Astrocyte (in vitro differentiated cells and primary cell): ENCODE data around the gene RNF121. TPM values are rescaled to one million over a fixed set of nuclear protein-coding genes. Genes with fewer than 3 reads are reported as not detected.
A peak's percentile ranks its signal among the peaks of the same experiment; 100 is the strongest.

Experiments
- DNase-seq: peaks from one replicate; pipeline ENCODE4 v3.0.0-alpha.2; 2010; ENCODE audit warnings: low read depth
- FAIRE-seq: peaks from 2 replicates; lab custom pipeline; 2011; peaks lifted over from hg19 to GRCh38; lab: Jason Lieb, UNC
- H2AFZ ChIP-seq: 2 replicates; pipeline ENCODE4 v1.6.0; 2012; ENCODE audit warnings: low read depth, low read length, inconsistent platforms
- H3K27ac ChIP-seq: 2 replicates; pipeline ENCODE4 v1.5.1; 2011; ENCODE audit warnings: low read depth, low read length, inconsistent platforms
- H3K27me3 ChIP-seq: 2 replicates; pipeline ENCODE4 v1.6.0; 2011; ENCODE audit warnings: low read length, inconsistent platforms; ENCODE audit not compliant: insufficient read depth
- H3K36me3 ChIP-seq: 2 replicates; pipeline ENCODE4 v1.5.1; 2011; ENCODE audit warnings: low read length, inconsistent platforms; ENCODE audit not compliant: insufficient read depth
- H3K4me1 ChIP-seq: 2 replicates; pipeline ENCODE4 v1.5.1; 2011; ENCODE audit warnings: low read length, inconsistent platforms; ENCODE audit not compliant: insufficient read depth
- H3K4me2 ChIP-seq: 2 replicates; pipeline ENCODE4 v1.6.0; 2012; ENCODE audit warnings: low read length, inconsistent platforms
- H3K4me3 ChIP-seq: 2 replicates; pipeline ENCODE4 v1.5.1; 2011; ENCODE audit warnings: low read depth, mild to moderate bottlenecking, low read length, inconsistent platforms; ENCODE audit not compliant: insufficient read depth
- H3K79me2 ChIP-seq: 2 replicates; pipeline ENCODE4 v1.6.0; 2012; ENCODE audit warnings: mild to moderate bottlenecking, low read length, inconsistent platforms; ENCODE audit not compliant: insufficient read depth
- H3K9ac ChIP-seq: 2 replicates; pipeline ENCODE4 v1.6.0; 2012; ENCODE audit warnings: mild to moderate bottlenecking, low read length, inconsistent platforms
- H3K9me3 ChIP-seq: 2 replicates; pipeline ENCODE4 v1.5.1; 2012; ENCODE audit warnings: low read depth, mild to moderate bottlenecking, low read length, inconsistent platforms; ENCODE audit not compliant: insufficient read depth
- H4K20me1 ChIP-seq: 2 replicates; pipeline ENCODE4 v1.6.0; 2012; ENCODE audit warnings: low read length, inconsistent platforms; ENCODE audit not compliant: insufficient read depth
- H3K27ac Mint-ChIP-seq: one replicate; pipeline ENCODE4 v1.8.0; 2021; ENCODE audit warnings: mild to moderate bottlenecking, mixed read lengths; ENCODE audit not compliant: unreplicated experiment
- H3K27me3 Mint-ChIP-seq: one replicate; pipeline ENCODE4 v1.8.0; 2021; ENCODE audit warnings: low read depth, mixed read lengths; ENCODE audit not compliant: unreplicated experiment
- H3K36me3 Mint-ChIP-seq: one replicate; pipeline ENCODE4 v1.8.0; 2021; ENCODE audit warnings: low read depth, mixed read lengths; ENCODE audit not compliant: unreplicated experiment
- H3K4me1 Mint-ChIP-seq: one replicate; pipeline ENCODE4 v1.8.0; 2021; ENCODE audit warnings: low read depth, mixed read lengths; ENCODE audit not compliant: unreplicated experiment
- H3K4me3 Mint-ChIP-seq: one replicate; pipeline ENCODE4 v1.8.0; 2021; ENCODE audit warnings: mild to moderate bottlenecking, moderate library complexity, mixed read lengths; ENCODE audit not compliant: unreplicated experiment
- H3K9me3 Mint-ChIP-seq: one replicate; pipeline ENCODE4 v1.8.0; 2021; ENCODE audit warnings: mild to moderate bottlenecking, mixed read lengths; ENCODE audit not compliant: unreplicated experiment
- EZH2 ChIP-seq: IDR thresholded peaks from 2 replicates; pipeline ENCODE4 v1.6.1; 2012; ENCODE audit warnings: mild to moderate bottlenecking, low read length, inconsistent platforms; ENCODE audit not compliant: insufficient read depth
- total RNA-seq: library from RNA; stranded (reverse); gene quantifications from 2 replicates; pipeline ENCODE4 v1.2.1, GENCODE V29; 2021
- TF ChIP-seq, protein P1 (sequence below): IDR thresholded peaks from 2 replicates; pipeline ENCODE4 v1.5.1; 2011; ENCODE audit warnings: low read depth, mild to moderate bottlenecking, inconsistent platforms, low read length, moderate library complexity; ENCODE audit not compliant: insufficient read depth

The RNF121 gene
- total RNA-seq, 1 donor from 2014 or later, result 73.4 TPM

DNA sequence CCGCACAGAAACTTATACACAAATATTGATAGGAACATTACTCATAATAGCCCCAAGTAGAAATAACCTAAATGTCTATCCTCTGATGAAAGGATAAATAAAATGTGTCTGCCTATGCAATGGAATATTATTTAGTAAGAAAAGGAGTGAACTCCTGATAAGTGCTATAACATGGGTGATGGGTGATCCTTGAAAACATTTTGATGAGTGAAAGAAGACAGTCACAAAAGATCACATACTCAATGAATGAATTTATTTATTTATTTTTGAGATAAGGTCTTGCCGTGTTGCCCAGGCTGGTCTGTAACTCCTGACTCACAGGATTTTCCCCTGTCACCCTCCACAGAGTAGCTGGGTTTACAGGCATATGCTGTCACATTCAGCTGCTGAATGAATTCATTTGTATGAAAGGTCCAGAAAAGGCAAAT, 17.3 kb downstream of the RNF121 start:
- Histone ChIP-seq H3K79me2 (peaks cover 75% of the 10 kb centered on the region), H2AFZ (no peak overlapping the region), H3K9me3 (no peaks in the 10 kb centered on the region), H3K4me1 (peaks cover 53% of the 10 kb centered on the region), H3K4me2 (peak overlapping the region; percentile 46), H3K9ac (peak overlapping the region; percentile 70), H3K27ac (peak overlapping the region; percentile 90), H3K4me3 (no peak overlapping the region), H3K36me3 (no peaks in the 10 kb centered on the region), H3K27me3 (no peaks in the 10 kb centered on the region), H4K20me1 (peaks cover 4% of the 10 kb centered on the region)
- TF ChIP-seq, protein P1, sequence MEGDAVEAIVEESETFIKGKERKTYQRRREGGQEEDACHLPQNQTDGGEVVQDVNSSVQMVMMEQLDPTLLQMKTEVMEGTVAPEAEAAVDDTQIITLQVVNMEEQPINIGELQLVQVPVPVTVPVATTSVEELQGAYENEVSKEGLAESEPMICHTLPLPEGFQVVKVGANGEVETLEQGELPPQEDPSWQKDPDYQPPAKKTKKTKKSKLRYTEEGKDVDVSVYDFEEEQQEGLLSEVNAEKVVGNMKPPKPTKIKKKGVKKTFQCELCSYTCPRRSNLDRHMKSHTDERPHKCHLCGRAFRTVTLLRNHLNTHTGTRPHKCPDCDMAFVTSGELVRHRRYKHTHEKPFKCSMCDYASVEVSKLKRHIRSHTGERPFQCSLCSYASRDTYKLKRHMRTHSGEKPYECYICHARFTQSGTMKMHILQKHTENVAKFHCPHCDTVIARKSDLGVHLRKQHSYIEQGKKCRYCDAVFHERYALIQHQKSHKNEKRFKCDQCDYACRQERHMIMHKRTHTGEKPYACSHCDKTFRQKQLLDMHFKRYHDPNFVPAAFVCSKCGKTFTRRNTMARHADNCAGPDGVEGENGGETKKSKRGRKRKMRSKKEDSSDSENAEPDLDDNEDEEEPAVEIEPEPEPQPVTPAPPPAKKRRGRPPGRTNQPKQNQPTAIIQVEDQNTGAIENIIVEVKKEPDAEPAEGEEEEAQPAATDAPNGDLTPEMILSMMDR, result no peak
- no peak for TF ChIP-seq EZH2
- Mint-ChIP-seq H3K4me1 (peaks cover 47% of the 10 kb centered on the region), H3K9me3 (no peaks in the 10 kb centered on the region), H3K27ac (peak overlapping the region; percentile 98), H3K36me3 (no peaks in the 10 kb centered on the region), H3K27me3 (no peaks in the 10 kb centered on the region), H3K4me3 (peak overlapping the region; percentile 55)
- DNase-seq, result peak; percentile 82
- no peak for FAIRE-seq

DNA sequence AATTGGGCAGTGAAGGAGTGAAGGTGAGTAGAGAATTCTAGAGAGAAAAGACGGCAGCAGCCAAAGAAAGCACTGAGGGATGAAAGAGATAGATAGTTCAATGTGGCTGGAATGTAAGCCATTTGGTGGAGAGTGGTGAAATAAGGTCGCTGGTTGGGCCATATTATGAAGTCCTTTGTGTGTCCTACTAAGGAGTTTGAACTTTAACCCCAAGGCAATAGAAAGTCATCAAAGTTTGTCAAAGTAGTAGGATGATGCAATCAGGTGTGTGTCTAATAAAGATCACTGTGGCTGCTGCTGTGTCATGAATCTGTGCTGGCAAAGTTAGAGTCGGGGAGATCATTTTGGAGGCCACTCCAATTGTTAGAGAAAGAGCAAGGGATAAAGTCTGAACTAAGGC, 18.7 kb downstream of the RNF121 start:
- H3K9ac ChIP-seq, result no peak overlapping the region
- peaks cover 53% of the 10 kb centered on the region for H3K4me1 ChIP-seq
- H3K27ac ChIP-seq, result peak overlapping the region; percentile 90
- no peak overlapping the region for H3K4me3 Mint-ChIP-seq
- H2AFZ ChIP-seq, result no peak overlapping the region
- H3K9me3 Mint-ChIP-seq, result no peaks in the 10 kb centered on the region
- H3K9me3 ChIP-seq, result no peaks in the 10 kb centered on the region
- no peak for FAIRE-seq
- peak overlapping the region; percentile 86 for H3K27ac Mint-ChIP-seq
- peaks cover 6% of the 10 kb centered on the region for H4K20me1 ChIP-seq
- no peak overlapping the region for H3K4me3 ChIP-seq
- peaks cover 47% of the 10 kb centered on the region for H3K4me1 Mint-ChIP-seq
- H3K27me3 ChIP-seq, result no peaks in the 10 kb centered on the region
- no peaks in the 10 kb centered on the region for H3K36me3 Mint-ChIP-seq
- peak overlapping the region; percentile 5 for H3K4me2 ChIP-seq
- peaks cover 77% of the 10 kb centered on the region for H3K79me2 ChIP-seq
- no peaks in the 10 kb centered on the region for H3K36me3 ChIP-seq
- no peak for TF ChIP-seq EZH2
- TF ChIP-seq, protein P1, result no peak
- DNase-seq, result no peak
- H3K27me3 Mint-ChIP-seq, result no peaks in the 10 kb centered on the region

DNA sequence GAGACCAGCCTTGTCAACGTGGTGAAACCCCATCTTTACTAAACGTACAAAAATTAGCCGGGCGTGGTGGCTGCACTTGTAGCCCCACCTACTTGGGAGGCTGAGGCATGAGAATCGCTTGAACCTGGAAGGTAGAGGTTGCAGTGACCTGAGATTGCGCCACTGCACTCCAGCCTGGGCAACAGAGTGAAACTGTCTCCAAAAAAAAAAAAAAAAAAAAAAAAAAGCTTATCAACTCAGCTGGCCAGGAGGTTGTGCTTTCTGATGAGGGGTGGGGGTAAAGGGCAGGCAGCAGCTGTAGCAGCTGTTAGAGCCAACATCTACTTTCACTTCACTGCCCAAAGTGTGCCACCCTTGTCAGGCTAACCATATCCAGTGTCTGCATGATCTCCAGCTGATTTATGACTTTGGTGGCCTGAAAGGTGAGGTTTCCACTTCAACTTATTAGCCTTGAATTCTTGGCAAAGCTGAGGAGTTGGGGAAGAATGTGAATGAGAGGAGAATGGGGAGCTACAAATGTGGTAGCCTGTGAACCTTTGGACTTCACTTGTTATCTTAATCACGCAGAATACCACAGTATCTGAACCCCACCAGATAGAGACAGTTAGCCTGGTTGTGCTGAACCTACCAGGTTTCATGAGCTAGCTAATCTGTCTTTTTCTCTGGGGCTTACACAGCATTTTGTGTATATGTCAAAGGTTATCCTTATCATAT, 19.6 kb downstream of the RNF121 start:
- Mint-ChIP-seq H3K36me3 (peaks cover 3% of the 10 kb centered on the region), H3K4me1 (peaks cover 40% of the 10 kb centered on the region), H3K9me3 (no peaks in the 10 kb centered on the region), H3K27me3 (no peaks in the 10 kb centered on the region), H3K27ac (peak overlapping the region; percentile 74), H3K4me3 (no peak overlapping the region)
- no peak overlapping the region for H3K4me3 ChIP-seq
- H3K79me2 ChIP-seq, result peaks cover 78% of the 10 kb centered on the region
- no peak overlapping the region for H3K4me2 ChIP-seq
- peak overlapping the region; percentile 13 for H3K27ac ChIP-seq
- DNase-seq, result peak; percentile 63
- no peaks in the 10 kb centered on the region for H3K9me3 ChIP-seq
- TF ChIP-seq, protein P1, result no peak
- TF ChIP-seq EZH2, result no peak
- H3K9ac ChIP-seq, result no peak overlapping the region
- peaks cover 49% of the 10 kb centered on the region for H3K4me1 ChIP-seq
- peaks cover 13% of the 10 kb centered on the region for H4K20me1 ChIP-seq
- H3K27me3 ChIP-seq, result no peaks in the 10 kb centered on the region
- H2AFZ ChIP-seq, result no peak overlapping the region
- no peaks in the 10 kb centered on the region for H3K36me3 ChIP-seq
- no peak for FAIRE-seq
